ENCODE measurements around the gene EFHC2.
"Not testable (repeated sequence)": the region's sequence is repeated elsewhere in the genome, so short reads cannot be mapped to it uniquely, and the experiment has no call there.

EFHC2 gene

DNA sequence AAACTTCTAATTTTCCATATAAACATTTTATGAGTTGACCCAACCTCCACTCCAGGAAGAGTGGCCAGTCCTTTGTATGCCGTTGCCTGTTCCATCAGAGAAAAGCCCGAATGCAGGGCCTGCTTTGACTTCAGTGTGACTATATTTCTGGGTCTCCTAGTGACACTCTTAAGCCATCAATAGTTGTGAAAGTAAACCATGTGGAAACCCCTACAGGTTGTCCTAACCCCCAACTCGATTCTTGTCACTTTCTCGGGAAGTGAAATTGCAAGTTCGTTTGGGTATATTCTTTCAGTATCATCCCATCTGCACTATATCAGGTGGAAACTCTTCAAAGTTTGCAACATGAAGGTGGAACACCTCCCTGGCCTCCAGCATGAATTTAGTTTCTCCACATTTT is 52.8 kb downstream of the EFHC2 start:
- no peak for DNase-seq

DNA sequence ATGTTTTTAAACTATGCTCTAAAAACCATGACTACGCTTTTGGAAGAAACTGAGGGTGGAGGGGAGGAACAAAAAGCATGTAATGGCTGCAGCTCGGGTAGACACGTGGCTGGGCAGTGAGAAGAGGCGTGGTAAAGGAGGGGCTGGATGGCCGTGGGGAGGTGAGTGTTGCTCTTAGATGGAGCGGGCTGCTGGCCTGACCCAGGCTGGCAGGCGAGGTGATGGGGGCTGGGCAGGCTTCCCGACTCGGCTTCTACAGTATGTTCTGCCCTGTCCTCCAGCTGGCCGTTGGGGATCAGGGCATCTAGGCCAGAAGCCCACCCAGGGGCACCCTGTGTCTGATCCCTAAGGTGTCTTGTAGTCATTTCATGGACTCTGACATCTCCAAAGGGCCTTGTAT is 60.7 kb downstream of the EFHC2 start:
- no peak for DNase-seq

DNA sequence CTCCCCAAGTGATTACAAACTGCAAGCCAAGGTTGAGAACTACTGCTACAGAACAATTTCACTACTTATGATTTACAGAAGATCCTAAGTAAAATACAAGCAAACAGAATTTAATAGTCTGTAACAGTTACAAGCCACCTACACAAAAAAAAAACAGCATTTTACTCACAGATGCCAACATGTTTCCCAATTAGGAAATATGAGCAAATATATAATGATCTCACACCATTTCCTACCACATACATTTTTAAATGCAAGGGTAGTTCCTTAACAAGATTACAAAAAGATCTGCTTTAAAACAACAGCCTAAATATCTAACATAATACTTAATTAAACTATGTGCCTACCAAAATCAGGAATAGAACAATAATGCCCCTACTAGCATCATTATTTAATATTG is 63.4 kb downstream of the EFHC2 start:
- no peak for DNase-seq

DNA sequence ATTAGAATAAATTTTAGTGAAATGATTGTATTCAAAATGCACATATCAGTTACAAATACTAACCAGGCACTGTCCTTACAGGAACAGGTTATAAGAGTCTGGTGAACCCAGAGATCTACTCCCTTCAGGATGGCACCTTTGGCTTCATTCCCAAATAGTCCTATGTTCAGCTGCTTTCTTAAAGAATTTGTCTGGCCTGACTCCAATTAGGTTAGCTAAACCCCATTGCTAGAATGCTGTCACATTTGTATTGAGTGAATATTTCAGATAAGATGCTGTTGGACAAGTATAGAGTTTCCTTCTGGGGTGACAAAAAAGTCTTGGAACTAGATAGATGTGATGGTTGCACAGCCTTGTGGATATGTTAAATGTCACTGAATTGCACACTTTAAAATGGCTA is 69.4 kb downstream of the EFHC2 start:
- DNase-seq, result no peak

DNA sequence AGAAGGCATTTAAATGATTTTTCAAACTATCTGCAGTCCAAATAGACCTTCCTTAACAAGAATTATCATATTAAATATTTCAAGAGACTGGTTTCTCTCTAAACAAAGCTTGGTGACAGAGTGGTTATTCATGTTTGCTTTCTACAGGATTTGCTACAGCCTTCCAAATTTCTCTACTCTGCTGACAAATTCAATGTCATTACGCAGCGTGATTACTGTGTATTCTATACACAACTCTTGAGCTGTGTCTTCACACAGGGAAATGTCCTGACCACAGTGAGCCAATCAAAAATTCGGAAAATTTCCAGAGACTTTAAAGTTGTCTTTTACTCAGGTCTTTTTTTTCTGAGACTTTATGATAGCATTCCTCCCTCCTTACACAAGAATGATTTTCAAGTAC is 75.6 kb downstream of the EFHC2 start:
- no peak for DNase-seq

DNA sequence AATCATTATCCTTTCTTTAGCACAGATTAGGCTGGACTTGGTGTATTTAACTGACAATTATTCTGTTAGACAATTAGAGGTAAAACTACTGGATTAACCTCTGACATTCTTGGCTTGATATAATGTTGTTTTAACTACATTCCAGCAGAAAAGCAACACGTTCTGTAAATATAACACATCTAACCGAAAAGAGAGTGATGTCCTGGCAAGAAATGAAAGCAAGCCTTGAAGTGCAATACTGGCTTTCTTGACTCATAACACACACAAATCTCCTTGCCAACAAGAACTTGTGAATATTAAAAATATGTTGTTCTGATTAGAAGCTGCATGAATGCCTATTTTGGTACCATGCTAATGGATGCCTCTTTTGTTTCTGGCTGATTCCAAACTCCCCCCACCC is 76.4 kb downstream of the EFHC2 start:
- DNase-seq, result no peak

DNA sequence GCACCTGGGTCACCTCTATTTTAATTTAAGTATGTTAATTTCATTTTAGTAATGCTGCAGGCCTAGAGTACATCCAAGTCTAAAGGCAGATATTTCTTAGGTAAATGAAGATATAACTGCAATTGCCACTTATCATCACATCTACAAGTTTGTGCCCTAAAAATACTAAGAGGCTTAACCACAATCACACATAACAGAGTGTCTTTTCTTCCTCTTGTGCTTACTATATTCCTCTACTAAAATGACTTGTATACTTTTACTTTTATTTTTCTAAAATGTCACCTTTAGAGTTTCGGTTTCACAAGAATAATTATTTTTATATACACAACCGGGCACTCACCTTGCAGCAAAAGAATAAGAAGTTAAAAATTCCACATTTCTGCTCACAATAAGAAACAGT is 77.9 kb downstream of the EFHC2 start:
- DNase-seq, result no peak

DNA sequence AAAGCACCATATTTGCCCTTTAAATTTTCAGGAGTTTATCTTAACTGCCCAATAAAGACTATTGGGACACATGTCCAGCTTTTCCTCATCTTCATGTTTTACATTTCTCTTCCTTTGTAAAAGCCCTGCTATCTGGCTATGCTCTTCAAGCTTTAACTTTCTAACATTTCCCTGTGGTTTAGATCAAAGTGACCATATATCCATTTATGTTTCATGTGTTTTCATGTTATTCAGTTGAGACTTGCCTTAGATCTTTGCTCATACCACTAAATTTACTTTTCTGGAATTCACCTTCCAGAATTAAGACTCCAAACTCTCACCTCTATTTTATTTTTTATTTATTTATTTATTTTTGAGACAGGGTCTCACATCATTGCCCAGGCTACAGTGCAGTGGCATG is 78.5 kb downstream of the EFHC2 start:
- DNase-seq, result no peak

DNA sequence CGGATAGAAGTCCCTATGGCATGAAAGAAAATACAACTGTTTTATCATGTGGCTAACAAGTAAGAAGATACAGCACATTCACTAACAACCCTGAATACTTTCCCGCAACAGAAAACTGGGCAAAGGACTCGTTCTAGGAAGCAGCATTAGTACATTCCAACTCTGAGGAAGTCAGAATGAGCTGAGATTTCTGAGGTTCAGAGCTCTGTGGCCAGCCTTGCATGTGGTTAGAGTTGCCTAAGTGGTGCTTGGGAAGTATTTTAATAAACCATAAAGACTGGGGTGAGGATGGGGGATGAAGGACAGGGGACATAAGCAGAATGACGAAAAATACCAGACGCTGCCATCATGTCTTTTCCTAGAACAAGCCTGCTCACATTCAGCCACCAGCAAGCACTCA is 82.2 kb downstream of the EFHC2 start:
- no peak for DNase-seq

DNA sequence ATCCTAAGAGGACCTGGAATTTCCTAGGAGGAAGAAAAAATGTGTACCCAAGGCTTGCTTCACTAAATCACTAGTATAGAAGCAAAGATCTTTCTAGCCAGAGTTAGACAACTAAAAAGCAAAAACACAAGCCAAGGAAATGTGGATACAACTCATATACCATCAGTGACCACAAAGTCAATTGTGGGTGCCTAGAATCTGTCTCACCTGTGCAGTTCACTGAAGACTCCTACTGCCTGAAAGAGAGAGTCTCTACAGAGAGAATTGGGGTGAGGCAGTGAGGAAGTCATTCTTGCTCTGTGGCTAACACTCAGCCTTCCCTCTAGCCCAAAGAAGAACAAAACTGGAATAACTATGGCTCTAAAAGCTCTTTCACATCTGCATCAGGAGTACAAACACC is 82.9 kb downstream of the EFHC2 start:
- DNase-seq, result no peak

DNA sequence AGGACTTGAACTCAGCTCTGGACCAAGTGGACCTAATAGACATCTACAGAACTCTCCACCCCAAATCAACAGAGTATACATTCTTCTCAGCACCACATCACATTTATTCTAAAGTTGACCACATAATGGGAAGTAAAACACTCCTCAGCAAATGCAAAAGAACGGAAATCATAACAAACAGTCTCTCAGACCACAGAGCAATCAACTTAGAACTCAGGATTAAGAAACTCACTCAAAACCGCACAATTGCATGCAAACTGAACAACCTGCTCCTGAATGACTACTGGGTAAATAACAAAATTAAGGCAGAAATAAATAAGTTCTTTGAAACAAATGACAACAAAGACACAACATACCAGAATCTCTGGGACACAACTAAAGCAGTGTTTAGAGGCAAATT is 87.7 kb downstream of the EFHC2 start:
- DNase-seq, result not testable (repeated sequence)

DNA sequence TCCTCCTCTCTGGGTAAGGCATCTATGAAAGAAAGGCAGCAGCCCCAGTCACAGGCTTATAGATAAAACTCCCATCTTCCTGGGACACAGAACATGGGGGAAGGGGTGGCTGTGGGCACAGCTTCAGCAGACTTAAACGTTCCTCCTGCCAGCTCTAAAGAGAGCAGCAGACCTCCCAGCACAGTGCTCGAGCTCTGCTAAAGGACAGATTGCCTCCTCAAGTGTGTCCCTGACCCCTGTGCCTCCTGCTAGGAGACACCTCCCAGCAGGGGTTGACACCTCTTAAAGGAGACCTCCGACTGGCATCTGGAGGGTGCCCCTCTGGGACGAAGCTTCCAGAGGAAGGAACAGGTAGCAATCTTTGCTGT is 89.9 kb downstream of the EFHC2 start:
- no peak for DNase-seq

DNA sequence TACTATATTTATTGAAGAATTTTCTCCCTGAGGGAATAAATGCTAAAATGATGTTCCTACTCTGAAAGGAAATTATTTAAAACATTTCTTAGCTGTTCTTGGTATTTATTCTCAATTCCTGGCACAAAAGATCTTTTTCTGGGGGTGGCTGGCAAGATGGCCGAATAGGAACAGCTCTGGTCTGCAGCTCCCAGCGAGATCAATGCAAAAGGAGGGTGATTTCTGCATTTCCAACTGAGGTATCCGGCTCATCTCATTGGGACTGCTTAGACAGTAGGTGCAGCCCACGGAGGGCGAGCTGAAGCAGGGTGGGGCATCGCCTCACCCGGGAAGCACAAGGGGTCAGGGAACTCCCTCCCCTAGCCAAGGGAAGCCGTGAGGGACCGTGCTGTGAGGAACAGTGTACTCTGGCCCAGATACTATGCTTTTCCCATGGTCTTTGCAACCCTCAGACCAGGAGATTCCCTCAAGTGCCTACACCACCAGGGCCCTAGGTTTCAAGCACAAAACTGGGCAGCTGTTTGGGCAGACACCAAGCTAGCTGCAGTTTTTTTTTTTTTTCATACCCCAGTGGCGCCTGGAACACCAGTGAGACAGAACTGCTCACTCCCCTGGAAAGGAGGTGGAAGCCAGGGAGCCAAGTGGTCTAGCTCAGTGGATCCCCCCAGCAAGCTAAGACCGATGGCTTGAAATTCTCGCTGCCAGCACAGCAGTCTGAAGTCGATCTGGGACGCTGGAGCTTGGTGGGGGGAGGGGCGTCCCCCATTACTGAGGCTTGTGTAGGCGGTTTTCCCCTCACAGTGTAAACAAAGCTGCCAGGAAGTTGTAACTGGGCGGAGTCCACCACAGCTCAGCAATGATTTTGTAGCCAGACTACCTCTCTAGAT is 90.5 kb downstream of the EFHC2 start:
- DNase-seq, result peak; percentile 17

DNA sequence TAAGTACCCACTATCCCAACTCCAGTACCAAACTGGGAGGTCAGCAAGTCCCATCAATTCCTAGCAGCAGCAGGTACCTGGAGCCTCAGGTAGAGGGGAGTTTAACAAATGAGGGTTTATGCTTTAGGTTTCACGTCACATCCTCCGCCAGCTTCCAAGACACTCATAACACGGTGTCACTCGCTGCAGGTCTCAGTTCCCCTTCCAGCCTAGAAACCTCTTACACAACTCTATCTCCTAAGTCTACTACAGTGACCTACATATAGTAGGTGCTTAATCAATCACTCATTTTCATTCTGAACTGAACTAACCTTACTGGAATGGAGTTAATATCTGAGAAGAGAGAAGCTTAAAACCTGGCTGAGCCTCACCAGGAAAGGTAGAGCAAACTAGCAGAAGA is 96.0 kb downstream of the EFHC2 start:
- DNase-seq, result no peak

DNA sequence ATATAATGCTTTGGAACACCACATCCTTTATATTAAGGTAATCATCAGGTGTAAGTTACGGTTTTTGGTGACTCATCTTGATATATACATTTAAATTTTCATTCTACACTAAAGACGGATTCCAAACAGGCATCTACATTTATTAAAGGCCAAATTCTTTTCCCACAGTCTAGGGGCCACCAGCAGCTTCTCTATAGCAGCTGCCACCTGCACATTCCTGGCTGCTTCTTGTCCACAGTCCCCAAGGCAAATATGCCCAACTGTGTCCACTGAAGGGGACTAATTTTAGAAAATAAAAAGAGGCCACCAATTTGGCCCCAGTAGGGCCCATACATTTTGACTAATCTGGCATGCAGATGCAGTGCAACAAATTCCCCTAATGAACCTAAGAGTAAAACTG is 96.6 kb downstream of the EFHC2 start:
- no peak for DNase-seq

DNA sequence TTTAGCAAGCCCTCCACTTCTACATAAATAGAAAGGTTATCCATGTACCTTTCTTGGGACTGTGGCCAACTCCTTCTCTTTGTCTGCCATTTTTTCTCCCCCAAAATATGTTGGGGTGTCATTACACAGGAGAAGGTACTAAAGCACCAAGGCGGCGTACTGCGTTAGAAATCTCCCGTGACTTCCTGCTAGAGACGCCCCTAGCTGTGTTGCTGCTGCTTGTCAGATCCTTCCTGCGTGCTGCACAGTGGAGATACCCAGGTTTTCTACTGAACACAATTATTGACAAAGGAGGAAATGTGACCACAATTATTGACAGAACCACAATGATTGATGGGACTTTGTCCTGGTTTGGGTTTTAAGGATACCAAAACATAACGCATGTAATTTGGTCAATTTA is 97.7 kb downstream of the EFHC2 start:
- DNase-seq, result no peak

DNA sequence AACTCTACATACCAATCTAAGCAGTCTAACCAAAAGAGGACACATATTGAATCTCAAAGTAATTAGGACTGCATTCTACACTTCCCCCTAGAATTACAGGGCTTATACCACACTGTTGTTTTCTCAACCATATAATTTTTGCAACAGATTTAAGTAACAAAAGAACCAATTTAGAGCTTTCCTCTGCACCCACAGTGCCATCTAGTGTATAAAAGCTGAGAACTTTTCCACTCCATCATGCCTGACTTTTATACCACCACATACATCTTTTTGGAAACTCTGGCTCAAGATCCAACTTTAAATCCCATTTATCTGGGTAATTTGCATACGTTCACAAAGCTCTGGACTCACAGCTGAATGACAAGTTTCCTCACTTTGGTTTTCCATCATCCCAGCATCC is 99.5 kb downstream of the EFHC2 start:
- peak; percentile 1 for DNase-seq

DNA sequence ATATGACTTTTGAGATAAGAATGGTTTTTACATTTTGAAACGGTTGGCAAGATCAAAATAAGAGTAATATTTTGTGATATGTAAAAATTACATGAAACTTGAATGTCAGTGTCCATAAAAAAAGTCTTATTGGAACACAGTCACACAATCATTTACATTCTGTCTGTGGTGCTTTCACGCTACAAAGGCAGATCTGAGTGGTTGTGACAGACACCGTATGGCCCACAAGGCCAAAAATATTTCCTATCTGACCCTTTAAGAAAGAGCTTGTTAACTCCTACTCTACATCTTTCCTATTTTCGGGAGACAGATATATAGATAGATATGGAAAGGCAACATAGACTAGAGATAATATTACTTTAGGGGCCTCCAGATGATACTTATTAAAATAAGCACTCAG is 101.9 kb downstream of the EFHC2 start:
- no peak for DNase-seq

DNA sequence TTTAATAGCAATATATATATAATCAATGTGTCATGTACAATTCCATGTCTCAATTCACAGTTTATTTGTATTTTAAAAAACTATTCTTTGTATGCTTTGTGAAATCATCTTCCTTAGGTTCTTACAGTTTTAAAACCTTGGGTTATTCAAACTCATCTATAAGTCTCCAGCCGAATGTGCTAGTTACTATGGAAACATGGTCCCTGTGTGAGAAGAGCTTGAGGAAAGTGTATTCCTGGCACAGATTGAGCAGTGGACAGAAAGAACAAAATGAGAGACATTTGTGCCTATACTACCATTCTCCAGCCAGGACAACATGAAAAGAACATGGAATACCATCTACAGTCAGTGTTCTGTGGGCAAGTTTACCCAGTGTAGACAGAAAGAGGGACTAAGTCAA is 103.4 kb downstream of the EFHC2 start:
- DNase-seq, result no peak

DNA sequence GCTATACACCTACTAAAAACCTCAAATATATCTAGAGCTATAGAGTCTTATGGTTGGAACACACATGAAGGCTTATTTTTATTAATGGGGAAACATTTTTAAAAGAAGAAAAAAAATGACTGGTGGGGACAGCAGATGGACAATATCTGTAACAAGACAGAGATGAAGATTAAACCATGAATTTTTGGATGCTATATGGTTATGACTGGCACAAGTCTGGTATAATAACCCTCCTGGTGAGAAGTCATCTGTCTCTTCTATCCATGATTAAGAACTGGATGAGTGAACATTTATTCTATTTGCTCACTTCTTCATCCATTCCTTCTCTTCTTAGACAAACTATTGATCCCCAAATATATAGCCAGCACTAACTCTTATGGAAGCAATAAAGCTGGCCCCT is 104.4 kb downstream of the EFHC2 start:
- no peak for DNase-seq

DNA sequence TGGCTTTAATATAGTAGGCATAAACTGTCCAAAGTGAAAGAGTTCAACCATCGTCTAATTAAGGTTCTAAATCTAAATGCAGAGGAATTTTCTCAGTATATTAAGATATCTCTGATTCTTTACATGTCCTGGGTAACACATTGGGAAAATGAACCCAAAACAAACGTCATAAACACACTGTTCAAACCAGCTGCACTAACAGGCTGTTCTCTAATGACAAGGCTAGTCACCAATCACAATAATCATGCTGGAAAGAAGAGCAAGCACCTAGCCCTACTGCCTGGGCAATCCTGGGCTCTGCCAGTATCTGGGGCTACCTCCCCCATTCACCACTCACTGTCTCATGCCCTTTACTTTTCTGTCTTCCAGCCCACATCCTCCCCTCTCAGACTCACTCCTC is 107.9 kb downstream of the EFHC2 start:
- no peak for DNase-seq

DNA sequence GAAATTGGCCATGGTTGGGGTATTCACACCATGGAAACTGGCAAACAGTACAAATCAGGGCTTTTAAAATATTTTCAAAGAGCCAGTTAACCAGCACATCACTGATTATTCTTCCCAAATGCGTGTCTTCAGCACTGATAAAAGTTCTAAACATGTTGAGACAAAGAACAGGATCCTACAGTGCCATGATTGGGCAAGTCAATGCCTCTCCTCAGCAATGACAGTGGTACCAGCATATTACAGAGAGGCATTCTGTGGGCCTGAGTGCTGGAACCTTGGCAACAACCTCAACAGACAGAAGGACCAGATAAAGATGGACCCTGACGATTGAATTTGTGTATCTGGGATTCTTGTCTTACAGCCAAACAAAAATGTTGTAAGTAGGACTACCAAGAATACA is 108.9 kb downstream of the EFHC2 start:
- no peak for DNase-seq

DNA sequence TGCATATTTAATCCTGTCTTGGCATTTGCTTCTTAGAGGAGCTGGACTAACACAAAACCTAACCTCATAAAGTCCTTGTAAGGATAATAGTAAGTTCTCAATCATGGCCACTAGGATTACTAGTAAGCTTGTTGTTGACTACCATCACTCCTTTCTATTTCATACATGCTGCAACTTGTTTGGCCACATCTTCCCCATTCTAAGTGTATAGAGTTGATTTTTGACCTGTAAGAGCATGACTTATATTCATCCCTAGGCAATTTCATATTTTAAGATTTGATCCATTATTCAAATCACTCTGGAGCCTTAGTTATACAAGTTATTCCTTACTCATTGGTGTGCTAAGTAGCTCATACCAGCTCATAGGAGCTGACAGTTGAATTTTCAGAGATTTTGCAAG is 109.4 kb downstream of the EFHC2 start:
- no peak for DNase-seq

DNA sequence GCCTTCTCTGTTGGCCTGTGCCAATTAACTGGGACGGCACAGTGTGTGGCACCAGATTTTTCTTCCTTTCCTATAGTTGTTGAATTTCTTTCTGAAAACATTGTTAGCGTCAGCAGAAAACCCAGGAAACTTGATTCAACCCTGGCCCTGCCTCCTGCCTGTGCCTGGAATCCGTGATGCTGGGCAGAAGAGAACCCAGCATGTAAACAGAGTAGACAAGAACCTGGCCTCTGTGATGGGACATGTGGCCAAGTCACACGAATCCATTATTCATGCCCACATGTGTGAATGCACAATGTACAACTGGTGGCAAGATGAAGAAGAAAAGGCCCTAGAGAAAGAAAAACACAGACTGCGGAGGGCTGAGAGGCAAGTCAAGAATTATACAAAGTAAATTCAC is 111.4 kb downstream of the EFHC2 start:
- DNase-seq, result no peak

DNA sequence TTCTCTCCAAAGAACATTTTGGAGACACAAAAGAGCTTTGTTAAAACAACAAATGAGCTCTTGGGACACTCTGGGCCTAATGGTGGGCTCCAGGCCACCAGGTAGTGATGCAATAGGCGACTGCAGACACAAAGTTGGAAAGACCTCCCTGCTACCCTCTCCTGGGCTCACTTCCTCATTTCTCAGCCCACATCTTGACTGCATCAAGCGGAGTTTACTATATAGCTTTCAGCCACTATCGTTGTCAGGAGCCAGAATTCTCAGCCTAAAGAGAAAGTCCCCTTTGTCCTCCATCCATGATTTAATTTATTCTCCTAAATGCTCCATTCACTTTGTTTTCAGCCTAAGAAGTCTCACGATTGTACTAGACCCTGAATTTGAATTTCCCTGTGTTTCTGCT is 114.9 kb downstream of the EFHC2 start:
- DNase-seq, result no peak

DNA sequence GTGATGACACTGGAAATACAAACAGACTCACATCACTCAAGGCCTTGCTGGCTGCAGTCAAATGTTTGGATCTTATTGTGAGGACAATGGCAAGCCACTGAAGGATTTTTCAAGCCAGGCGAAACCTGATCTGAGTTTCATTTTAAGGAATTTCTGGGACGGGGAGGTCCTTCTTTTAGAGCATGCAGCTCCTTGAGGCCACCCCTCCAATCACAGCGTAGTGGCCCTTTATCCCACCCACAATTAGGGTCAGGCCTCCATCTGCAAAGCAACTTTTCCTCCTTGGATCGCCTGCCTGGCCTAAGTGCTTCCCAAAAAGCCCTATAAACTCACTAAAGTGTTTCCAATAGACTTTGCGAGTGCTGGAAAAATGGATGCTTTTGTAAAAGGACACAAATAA is 115.5 kb downstream of the EFHC2 start:
- DNase-seq, result no peak

Data from HCEC 1CT (cell line).